Esophagus (tissue), 2 donors: ENCODE results near the gene DIAPH1. TPM values are rescaled to one million over a fixed set of nuclear protein-coding genes. Genes with fewer than 3 reads are reported as not detected.

Experiments
- H3K27ac ChIP-seq, 2 donors: one replicate each; pipeline ENCODE4 v1.5.1; 2013; ENCODE audit warnings: low read depth in 2 of 2, mild to moderate bottlenecking in 2 of 2, inconsistent platforms in 1 of 2, low read length in 1 of 2, moderate library complexity in 1 of 2
- H3K27me3 ChIP-seq, 2 donors: one replicate each; pipeline ENCODE4 v1.6.1; 2013; ENCODE audit warnings: low read length in 2 of 2, control low read depth in 1 of 2, mild to moderate bottlenecking in 1 of 2; ENCODE audit not compliant: insufficient read depth in 2 of 2, control insufficient read depth in 1 of 2
- H3K36me3 ChIP-seq, 2 donors: one replicate each; pipeline ENCODE4 v1.6.1; 2013; ENCODE audit warnings: low read length in 1 of 2; ENCODE audit not compliant: control insufficient read depth in 2 of 2, insufficient read depth in 2 of 2
- H3K4me1 ChIP-seq, 2 donors: one replicate each; pipeline ENCODE4 v1.6.1; 2013; ENCODE audit warnings: low read length in 1 of 2; ENCODE audit not compliant: control insufficient read depth in 2 of 2, insufficient read depth in 2 of 2
- H3K4me3 ChIP-seq, 2 donors: one replicate each; pipeline ENCODE4 v1.5.1; 2013; ENCODE audit warnings: low read length in 2 of 2, mild to moderate bottlenecking in 2 of 2, low read depth in 1 of 2, moderate library complexity in 1 of 2
- H3K9me3 ChIP-seq, 2 donors: one replicate each; pipeline ENCODE4 v1.6.1; 2013; ENCODE audit warnings: mild to moderate bottlenecking in 2 of 2, low read depth in 1 of 2, low read length in 1 of 2, moderate library complexity in 1 of 2; ENCODE audit not compliant: control insufficient read depth in 2 of 2, insufficient read depth in 1 of 2
- WGBS, 2 donors: extraction: QIAGEN DNeasy Blood & Tissue Kit; methylation state at CpG; one replicate each; pipeline ENCODE4 v1.1.7; 2013; 5-methylcytosine and 5-hydroxymethylcytosine counted together
- polyA plus RNA-seq, 2 donors: library from polyadenylated mRNA; stranded (reverse); fragments of 200-250 nt; gene quantifications; one replicate each; pipeline ENCODE4 v1.2.3, GENCODE V29; 2013
- donor health status: healthy with polysubstance abuse.
- donor health status: Bipolar disorder and iron deficiency.

Gene DIAPH1
- polyA plus RNA-seq, 2 donors = 84.2 to 84.5 TPM

GRCh38 chr5:141506381-141507155 is 112.2 kb downstream of the DIAPH1 start:
- Histone ChIP-seq H3K4me3 (no peak overlapping the region), H3K4me1 (peaks cover 0 to 4% of the 10 kb centered on the region in 2 donors), H3K27me3 (no peaks in the 10 kb centered on the region), H3K9me3 (no peaks in the 10 kb centered on the region), H3K36me3 (peaks cover 2 to 30% of the 10 kb centered on the region in 2 donors), H3K27ac (no peak overlapping the region)
- 82 to 88% methylated on average over 7 to 8 of the region's 8 CpGs for WGBS, 2 donors

GRCh38 chr5:141504216-141504615 is 114.6 kb downstream of the DIAPH1 start:
- H3K36me3 ChIP-seq = peaks cover 0 to 17% of the 10 kb centered on the region in 2 donors

GRCh38 chr5:141503681-141504080 is 115.1 kb downstream of the DIAPH1 start:
- no peak overlapping the region for H3K4me3 ChIP-seq
- H3K4me1 ChIP-seq = peaks cover 0 to 4% of the 10 kb centered on the region in 2 donors
- peaks cover 0 to 16% of the 10 kb centered on the region in 2 donors for H3K36me3 ChIP-seq
- H3K27me3 ChIP-seq = no peaks in the 10 kb centered on the region
- 97 to 98% methylated on average over 2 of the region's 2 CpGs for WGBS, 2 donors
- H3K9me3 ChIP-seq = no peaks in the 10 kb centered on the region
- H3K27ac ChIP-seq = no peak overlapping the region

More at GRCh38 chr5:141504216-141504615, 114.6 kb downstream of the DIAPH1 start:
- H3K9me3 ChIP-seq = no peaks in the 10 kb centered on the region
- no peak overlapping the region for H3K27ac ChIP-seq
- no peak overlapping the region for H3K4me3 ChIP-seq
- no peaks in the 10 kb centered on the region for H3K27me3 ChIP-seq
- 93 to 94% methylated on average over 4 of the region's 4 CpGs for WGBS, 2 donors
- peaks cover 0 to 4% of the 10 kb centered on the region in 2 donors for H3K4me1 ChIP-seq

- H3K4me1 ChIP-seq = no peaks in the 10 kb centered on the region
- peaks cover 0 to 11% of the 10 kb centered on the region in 2 donors for H3K36me3 ChIP-seq
- WGBS, 2 donors = 79 to 84% methylated on average over 7 of the region's 7 CpGs
- no peak overlapping the region for H3K27ac ChIP-seq
- no peak overlapping the region for H3K4me3 ChIP-seq
- H3K9me3 ChIP-seq = no peaks in the 10 kb centered on the region
- no peaks in the 10 kb centered on the region for H3K27me3 ChIP-seq
These were observed 117.0 kb downstream of the DIAPH1 start for GRCh38 chr5:141501761-141502160.

GRCh38 chr5:141496038-141496437 is 122.8 kb downstream of the DIAPH1 start:
- Histone ChIP-seq H3K9me3 (no peaks in the 10 kb centered on the region), H3K4me3 (no peak overlapping the region), H3K36me3 (peaks cover 0 to 12% of the 10 kb centered on the region in 2 donors), H3K27ac (no peak overlapping the region), H3K4me1 (peaks cover 0 to 8% of the 10 kb centered on the region in 2 donors), H3K27me3 (no peaks in the 10 kb centered on the region)
- WGBS, 2 donors = 50 to 63% methylated on average over 4 of the region's 4 CpGs

- WGBS, 2 donors = 75 to 84% methylated on average over 8 of the region's 8 CpGs
- H3K27me3 ChIP-seq = no peaks in the 10 kb centered on the region
- H3K27ac ChIP-seq = no peak overlapping the region
- H3K9me3 ChIP-seq = no peaks in the 10 kb centered on the region
- no peak overlapping the region for H3K4me3 ChIP-seq
- peaks cover 0 to 15% of the 10 kb centered on the region in 2 donors for H3K36me3 ChIP-seq
- peaks cover 0 to 8% of the 10 kb centered on the region in 2 donors for H3K4me1 ChIP-seq
These were observed 123.4 kb downstream of the DIAPH1 start for GRCh38 chr5:141495453-141495811.

GRCh38 chr5:141494761-141495452 is 123.9 kb downstream of the DIAPH1 start:
- H3K4me1 ChIP-seq = peaks cover 0 to 8% of the 10 kb centered on the region in 2 donors
- H3K27me3 ChIP-seq = no peaks in the 10 kb centered on the region
- 56 to 71% methylated on average over 22 of the region's 22 CpGs for WGBS, 2 donors
- peaks cover 0 to 20% of the 10 kb centered on the region in 2 donors for H3K36me3 ChIP-seq
- H3K4me3 ChIP-seq = no peak overlapping the region
- H3K9me3 ChIP-seq = no peaks in the 10 kb centered on the region
- H3K27ac ChIP-seq = no peak overlapping the region

- peaks cover 0 to 8% of the 10 kb centered on the region in 2 donors for H3K4me1 ChIP-seq
- H3K4me3 ChIP-seq = no peak overlapping the region
- H3K9me3 ChIP-seq = no peaks in the 10 kb centered on the region
- no peaks in the 10 kb centered on the region for H3K27me3 ChIP-seq
- H3K27ac ChIP-seq = peak overlapping the region in 1 of 2 donors; percentile 10
- H3K36me3 ChIP-seq = peaks cover 0 to 20% of the 10 kb centered on the region in 2 donors
- 74 to 79% methylated on average over 10 of the region's 10 CpGs for WGBS, 2 donors
These were observed 125.0 kb downstream of the DIAPH1 start for GRCh38 chr5:141493500-141494422.
